GM10266 (cell line): ENCODE data around the gene CCDC88C.

Source experiments
- DNase-seq: peaks from one replicate; pipeline ENCODE4 v3.0.0; 2012; ENCODE audit errors: extremely low spot score
- TF ChIP-seq, protein P1 (sequence below): IDR thresholded peaks from 2 replicates; pipeline ENCODE4 v1.5.1; 2012; ENCODE audit warnings: mild to moderate bottlenecking, low read depth; ENCODE audit not compliant: control insufficient read depth, insufficient read depth; ENCODE audit errors: missing control alignments

The CCDC88C gene

DNA sequence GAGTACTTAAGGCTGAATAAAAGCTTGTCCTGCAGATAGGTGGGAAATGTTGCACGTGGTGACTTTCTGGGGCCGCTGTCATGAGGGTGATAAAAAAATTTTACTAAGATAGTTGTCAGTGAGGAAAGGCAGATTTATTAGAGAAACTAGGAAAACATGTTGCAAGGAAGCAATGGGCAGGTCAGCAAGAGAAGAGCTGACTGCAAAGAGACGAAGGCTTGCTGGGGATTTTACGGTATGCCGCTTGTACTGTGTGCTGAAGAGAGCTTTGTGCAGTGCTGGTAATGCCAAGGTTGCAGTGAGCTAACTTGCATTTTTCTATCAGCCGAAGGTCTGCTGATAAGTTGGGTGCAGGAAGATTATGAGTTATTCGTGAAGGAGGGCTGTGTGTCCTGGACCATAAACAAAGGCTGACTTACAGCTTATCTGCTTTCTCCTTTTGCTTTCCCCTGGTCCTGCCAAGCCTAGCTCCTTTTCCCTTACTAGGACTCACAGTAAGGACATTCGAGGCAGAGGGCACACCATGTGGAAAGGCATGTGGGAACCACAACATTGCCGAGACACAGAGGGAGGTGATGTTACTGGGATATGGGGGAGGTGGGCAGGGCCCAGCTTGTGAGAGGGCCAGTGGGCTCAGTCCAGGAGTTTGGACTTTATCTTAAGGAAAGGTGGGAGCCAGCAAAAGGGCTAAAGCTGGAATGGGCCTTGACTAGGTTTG, 7.4 kb upstream of the CCDC88C start:
- TF ChIP-seq, protein P1, sequence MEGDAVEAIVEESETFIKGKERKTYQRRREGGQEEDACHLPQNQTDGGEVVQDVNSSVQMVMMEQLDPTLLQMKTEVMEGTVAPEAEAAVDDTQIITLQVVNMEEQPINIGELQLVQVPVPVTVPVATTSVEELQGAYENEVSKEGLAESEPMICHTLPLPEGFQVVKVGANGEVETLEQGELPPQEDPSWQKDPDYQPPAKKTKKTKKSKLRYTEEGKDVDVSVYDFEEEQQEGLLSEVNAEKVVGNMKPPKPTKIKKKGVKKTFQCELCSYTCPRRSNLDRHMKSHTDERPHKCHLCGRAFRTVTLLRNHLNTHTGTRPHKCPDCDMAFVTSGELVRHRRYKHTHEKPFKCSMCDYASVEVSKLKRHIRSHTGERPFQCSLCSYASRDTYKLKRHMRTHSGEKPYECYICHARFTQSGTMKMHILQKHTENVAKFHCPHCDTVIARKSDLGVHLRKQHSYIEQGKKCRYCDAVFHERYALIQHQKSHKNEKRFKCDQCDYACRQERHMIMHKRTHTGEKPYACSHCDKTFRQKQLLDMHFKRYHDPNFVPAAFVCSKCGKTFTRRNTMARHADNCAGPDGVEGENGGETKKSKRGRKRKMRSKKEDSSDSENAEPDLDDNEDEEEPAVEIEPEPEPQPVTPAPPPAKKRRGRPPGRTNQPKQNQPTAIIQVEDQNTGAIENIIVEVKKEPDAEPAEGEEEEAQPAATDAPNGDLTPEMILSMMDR = no peak
- DNase-seq = no peak

DNA sequence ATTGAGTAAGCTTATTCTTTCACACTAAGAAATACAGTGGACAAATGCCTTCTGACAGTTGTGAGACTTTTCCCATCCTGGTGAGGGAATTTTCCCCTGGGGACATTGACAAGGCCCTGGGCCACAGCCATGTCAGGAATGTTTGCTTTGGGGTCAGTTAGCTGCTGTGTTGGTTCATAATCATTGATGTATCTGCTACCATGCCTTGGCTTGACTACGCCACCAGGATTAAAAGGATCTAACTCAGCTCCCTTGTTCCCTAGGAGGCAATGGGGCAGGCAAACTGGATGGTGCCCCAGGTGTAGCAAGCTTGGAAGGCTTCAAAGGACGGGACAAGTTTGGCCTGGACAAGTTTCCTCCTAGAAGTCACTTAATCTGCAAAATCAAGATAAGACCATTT, 3.1 kb upstream of the CCDC88C start:
- TF ChIP-seq, protein P1 = no peak
- peak; percentile 2 for DNase-seq

DNA sequence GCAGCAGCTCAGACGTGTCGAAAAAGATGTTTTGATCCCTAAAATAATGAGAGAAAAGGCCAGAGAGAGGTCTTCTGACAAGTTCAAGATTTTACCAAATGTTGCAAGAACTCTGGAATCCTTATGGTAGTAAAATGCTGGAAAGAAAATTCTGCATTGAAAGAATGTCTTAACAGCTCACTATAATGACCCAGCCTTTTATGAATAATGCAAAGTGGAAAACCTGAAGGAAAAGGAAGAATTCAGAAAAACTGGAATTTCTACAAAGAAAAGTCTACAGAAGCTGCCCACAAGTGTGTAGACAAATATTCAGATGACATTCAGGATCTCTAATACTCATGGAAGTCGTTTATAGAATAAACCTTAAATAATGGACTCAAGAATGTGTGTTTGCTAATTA, 1.8 kb upstream of the CCDC88C start:
- TF ChIP-seq, protein P1 = no peak
- no peak for DNase-seq

DNA sequence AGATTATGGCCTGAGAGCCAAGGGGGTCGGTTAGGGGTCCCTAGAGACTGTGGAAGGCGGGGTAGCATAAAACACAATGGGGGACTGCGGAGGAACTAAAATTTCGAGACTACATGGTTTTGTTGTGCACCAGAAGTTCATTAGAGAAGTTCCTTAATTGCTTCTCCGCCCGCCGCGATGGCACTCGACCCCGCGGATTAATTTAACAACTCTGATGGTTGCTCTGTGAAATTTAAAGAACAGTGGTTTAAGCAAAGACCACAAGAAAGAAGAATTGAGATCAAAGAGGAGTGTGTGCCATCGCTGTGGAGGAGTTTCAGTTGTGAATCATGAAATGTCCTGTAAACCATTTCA, 1.4 kb upstream of the CCDC88C start:
- no peak for DNase-seq
- TF ChIP-seq, protein P1 = no peak

DNA sequence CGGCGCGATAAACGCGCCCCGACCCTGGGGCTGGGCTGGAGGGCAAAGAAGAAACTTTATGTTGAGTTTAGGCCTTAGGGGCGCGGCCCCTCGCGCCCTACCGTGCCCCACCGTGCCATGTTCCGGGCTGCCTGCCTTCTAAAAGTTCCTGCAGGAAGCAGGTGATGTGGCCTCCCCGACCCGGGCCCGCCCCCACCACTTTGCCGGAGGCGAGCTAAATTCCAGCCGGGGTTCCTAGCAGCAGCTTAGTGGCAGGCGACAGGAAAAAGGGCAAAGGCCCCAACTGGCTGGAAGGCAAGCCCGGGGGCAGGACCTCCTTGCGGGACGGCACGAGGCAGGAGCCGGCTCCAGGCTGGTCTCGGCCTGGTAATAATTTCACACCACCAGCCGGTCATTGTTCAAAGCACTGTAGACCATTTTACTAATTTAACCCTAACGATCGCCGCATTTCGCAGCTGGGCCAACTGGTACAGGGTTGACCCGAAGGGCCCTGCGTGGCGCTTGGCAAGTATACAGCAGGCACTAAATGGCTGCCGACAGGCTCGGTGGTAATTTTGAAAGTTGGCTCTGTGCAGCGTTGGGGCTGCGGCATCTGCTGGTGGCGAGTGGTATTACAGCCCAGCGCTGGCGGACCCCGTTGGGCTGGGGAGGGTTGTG, 895 bp upstream of the CCDC88C start:
- peak; percentile 65 for DNase-seq
- TF ChIP-seq, protein P1 = peak; percentile 86

DNA sequence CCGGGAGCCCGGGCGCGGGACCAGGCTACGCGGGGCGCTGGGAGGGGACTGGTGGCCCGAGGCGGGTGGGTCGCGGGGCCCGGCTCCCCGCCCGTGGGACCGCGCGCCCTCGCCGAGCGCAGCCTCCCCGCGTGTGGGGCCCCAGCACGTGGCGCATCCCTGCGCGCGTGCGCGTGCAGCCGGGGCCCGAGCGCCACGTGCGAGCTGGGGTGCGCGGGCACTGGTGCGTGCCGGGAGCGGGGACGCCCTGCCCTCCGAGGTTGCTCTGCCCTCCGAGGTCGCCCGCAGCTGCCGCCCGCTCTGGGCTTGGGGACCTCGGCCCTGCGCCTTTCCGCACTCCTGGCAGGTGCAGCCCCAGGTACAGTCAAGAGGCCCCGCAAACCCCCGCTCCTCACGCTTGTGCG, 365 bp upstream of the CCDC88C start:
- TF ChIP-seq, protein P1 = peak; percentile 31
- no peak for DNase-seq

DNA sequence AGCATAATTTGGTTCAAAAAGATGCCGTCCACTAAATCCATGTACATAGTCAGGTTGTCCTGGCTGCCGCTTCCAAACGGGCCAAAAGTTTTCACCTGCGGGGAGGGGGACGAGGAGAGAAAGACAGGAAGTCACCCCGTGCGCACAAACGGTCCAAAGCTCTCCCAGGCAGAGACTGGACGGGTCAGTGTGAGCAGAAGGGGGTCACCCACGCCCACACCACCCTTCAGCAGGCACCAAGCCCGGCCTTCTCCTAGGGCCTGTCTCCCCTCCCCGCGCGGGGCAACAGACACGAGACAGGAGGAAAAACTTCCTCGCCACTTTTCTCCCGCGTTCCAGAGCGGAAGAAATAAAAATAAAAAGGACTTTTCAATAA, 888 bp downstream of the CCDC88C start:
- TF ChIP-seq, protein P1 = no peak
- no peak for DNase-seq
